Body of pancreas (tissue), 4 donors: ENCODE measurements around the gene CCDC91. TPM values are rescaled to one million over a fixed set of nuclear protein-coding genes. Genes with fewer than 3 reads are reported as not detected.
A peak's percentile ranks its signal among the peaks of the same experiment; 100 is the strongest.

ENCODE experiments used
- ATAC-seq: fragments of 150-250 bp; one replicate; pipeline ENCODE4 v1.9.1; 2016
- DNase-seq, 4 donors: peaks; one replicate each; pipeline ENCODE4 v3.0.0-alpha.2; 2019
- H3K27ac ChIP-seq, 4 donors: fragments of 200-600 bp; sonication (generic); 1 replicate in 3 of 4; 2 replicates in 1 of 4; pipeline versions ENCODE4 v1.5.1 to v1.6.1; 2016 to 2019; ENCODE audit warnings: mild to moderate bottlenecking in 1 of 4, mixed read lengths in 1 of 4, moderate library complexity in 1 of 4
- H3K27me3 ChIP-seq, 2 donors: fragments of 200-600 bp; sonication (generic); one replicate each; pipeline ENCODE4 v1.6.0; 2016; ENCODE audit warnings: mild to moderate bottlenecking in 1 of 2
- H3K36me3 ChIP-seq, 2 donors: fragments of 200-600 bp; sonication (generic); replicated peaks in 1 of 2; 2 replicates each; pipeline ENCODE4 v1.5.1; 2016; ENCODE audit warnings: low read depth in 2 of 2; ENCODE audit not compliant: insufficient read depth in 1 of 2
- H3K4me1 ChIP-seq: fragments of 200-600 bp; sonication (generic); one replicate; pipeline ENCODE4 v1.6.0; 2016
- H3K4me3 ChIP-seq, 2 donors: fragments of 200-600 bp; sonication (generic); 1 replicate in 1 of 2; 2 replicates in 1 of 2; pipeline ENCODE4 v1.5.1; 2016 to 2019
- H3K9me3 ChIP-seq, 3 donors: fragments of 200-600 bp; sonication (generic); 1 replicate in 2 of 3; 2 replicates in 1 of 3; pipeline ENCODE4 v1.5.1; 2016
- POLR2A ChIP-seq, 3 donors: fragments of 450-650 bp; IDR thresholded peaks; one replicate each; pipeline ENCODE4 v1.6.1; 2016; ENCODE audit warnings: antibody characterized with exemption in 3 of 3, mild to moderate bottlenecking in 2 of 3
- WGBS, 2 donors: methylation state at CpG; one replicate each; pipeline ENCODE4 v1.1.5; 2017; 5-methylcytosine and 5-hydroxymethylcytosine counted together
- intact Hi-C: fragments of 100-400 bp; cut with DNase I; formaldehyde crosslinking; loops from one replicate; pipeline ENCODE4 v1.15.1; 2023
- total RNA-seq, 2 donors: library from RNA; depleted of rRNA; stranded (reverse); fragments of >200 nt; gene quantifications; one replicate each; pipeline ENCODE4 v1.1.0, GENCODE V29; 2016
- TF ChIP-seq, protein P1 (sequence below), 7 experiments: fragments of 450-650 bp in 4 of 7; fragments of 200-600 bp in 3 of 7; sonication (generic) in 3 of 7; IDR thresholded peaks; one replicate each; pipeline ENCODE4 v1.5.1; 2016 to 2019; ENCODE audit warnings: antibody characterized with exemption in 7 of 7

CCDC91 gene
- total RNA-seq, 2 donors from 2014 or later, result 31.9 to 35.6 TPM

DNA sequence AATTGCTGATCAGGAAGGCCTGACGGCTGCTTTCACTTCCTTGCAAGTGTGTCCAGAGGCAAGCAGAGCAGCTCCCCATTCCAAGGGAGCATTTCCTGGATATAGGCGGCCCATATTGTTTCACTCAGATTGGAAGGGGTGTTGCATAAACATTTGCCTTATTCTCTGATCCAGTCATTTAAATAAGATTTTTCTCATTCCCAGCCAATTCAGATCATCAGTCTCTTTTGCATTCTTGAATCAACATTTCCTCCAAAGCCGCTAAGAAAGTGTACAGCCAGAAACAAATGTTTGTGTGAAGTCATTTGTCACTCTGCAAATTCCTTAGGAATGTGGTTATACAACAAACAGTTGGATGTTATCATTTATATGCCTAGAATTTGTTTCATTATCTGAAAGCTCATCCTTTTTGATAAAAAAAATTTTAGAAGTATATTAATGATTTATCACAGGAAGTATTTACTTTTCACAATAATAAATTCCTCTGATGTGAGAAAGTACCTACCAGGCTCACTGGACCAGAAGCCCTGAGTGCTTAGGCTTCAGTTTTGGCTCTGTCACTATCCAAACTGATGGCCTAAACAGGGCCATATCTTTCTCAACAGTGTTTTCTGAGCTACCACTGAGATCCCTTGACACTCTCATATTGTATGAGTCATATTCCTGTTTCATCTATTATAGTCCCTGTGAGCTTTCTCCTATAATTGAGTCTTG lies 379.6 kb downstream of the CCDC91 start:
- H3K4me3 ChIP-seq, result no peak overlapping the region
- H3K27me3 ChIP-seq, result no peaks in the 10 kb centered on the region
- no peaks in the 10 kb centered on the region for H3K9me3 ChIP-seq
- intact Hi-C loops, result no loop called here
- 65 to 70% methylated on average over 3 of the region's 3 CpGs for WGBS, 2 donors
- DNase-seq, result peak in 1 of 4 donors; percentile 30
- ATAC-seq, result peak; percentile 77
- TF ChIP-seq, protein P1, sequence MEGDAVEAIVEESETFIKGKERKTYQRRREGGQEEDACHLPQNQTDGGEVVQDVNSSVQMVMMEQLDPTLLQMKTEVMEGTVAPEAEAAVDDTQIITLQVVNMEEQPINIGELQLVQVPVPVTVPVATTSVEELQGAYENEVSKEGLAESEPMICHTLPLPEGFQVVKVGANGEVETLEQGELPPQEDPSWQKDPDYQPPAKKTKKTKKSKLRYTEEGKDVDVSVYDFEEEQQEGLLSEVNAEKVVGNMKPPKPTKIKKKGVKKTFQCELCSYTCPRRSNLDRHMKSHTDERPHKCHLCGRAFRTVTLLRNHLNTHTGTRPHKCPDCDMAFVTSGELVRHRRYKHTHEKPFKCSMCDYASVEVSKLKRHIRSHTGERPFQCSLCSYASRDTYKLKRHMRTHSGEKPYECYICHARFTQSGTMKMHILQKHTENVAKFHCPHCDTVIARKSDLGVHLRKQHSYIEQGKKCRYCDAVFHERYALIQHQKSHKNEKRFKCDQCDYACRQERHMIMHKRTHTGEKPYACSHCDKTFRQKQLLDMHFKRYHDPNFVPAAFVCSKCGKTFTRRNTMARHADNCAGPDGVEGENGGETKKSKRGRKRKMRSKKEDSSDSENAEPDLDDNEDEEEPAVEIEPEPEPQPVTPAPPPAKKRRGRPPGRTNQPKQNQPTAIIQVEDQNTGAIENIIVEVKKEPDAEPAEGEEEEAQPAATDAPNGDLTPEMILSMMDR (IDR thresholded peaks at IDR 0.05), result no peak
- no peak for TF ChIP-seq POLR2A (IDR thresholded peaks at IDR 0.05)
- no peaks in the 10 kb centered on the region for H3K36me3 ChIP-seq
- H3K4me1 ChIP-seq, result peaks cover 10% of the 10 kb centered on the region
- H3K27ac ChIP-seq, result peak overlapping the region; percentile 5 to 69 (median 60)

DNA sequence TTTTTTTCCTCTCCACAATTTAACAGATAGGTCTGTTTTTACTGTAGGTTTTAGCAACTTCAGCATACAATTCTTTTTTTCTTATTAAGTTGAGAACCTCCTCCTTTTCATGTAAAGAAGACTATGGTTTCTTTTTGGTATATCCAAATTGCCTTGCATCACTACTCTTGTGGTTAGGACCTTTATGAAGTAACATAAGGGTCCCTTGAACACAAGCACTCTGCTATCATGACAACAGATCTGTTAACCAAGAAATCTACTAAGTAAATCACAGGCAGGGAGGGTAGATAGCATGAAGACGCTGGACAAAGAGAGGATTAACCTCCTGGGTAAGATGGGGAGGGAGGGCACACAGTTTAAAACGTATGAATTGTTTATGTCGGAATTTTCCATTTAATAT lies 380.6 kb downstream of the CCDC91 start:
- ATAC-seq (no peak), DNase-seq (no peak)
- intact Hi-C loops, result no loop called here
- no peak for TF ChIP-seq POLR2A (IDR thresholded peaks at IDR 0.05)
- TF ChIP-seq, protein P1 (IDR thresholded peaks at IDR 0.05), result no peak
- Histone ChIP-seq H3K27me3 (no peaks in the 10 kb centered on the region), H3K36me3 (no peaks in the 10 kb centered on the region), H3K9me3 (no peaks in the 10 kb centered on the region), H3K4me3 (no peak overlapping the region), H3K4me1 (peaks cover 20% of the 10 kb centered on the region), H3K27ac (peak overlapping the region in 3 of 4 donors; percentile 47 to 67 (median 53))
- WGBS, 2 donors, result 72 to 94% methylated on average over 3 of the region's 3 CpGs

DNA sequence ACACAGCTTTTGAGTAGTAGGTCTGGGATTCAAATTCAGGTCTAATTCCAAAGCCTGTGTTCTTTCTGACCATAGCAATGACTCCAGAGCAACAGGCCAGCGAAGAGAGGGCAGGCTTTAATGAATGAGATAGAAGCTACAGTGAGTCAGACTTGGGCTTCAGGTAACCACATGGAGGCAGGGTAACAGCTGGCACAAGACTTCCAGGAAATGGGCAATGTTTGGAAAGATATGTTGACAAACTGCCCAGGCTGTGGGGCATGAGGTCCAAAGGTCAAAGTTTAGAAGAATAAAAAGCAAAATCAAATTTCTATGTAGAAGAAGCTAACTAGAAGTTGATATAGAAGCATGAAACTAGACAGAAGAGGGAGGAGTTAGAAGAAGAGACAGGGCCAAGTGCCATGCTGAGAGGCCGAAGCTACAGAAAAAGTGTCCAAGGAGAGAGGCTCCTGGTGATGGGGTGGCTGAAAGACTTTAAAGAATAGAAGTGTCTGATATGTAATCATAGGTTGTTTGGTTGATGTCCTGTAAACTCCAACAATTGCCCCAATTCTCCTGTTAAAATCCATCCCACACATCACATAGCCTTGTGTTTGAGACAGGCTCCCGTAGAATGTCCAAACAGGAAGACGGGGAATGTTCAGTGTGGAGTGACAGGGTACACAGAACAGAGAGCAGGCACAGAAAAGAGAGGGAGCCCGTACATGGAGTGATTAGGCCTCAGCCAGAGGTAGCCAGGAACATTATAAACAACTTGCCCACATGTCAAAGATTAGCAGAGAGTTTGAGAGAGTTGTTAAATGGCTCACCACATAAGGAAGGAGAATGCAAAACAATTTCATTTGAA lies 384.7 kb downstream of the CCDC91 start:
- ATAC-seq (peak; percentile 78), DNase-seq (peak; percentile 61 to 68 (median 66))
- 35 to 53% methylated on average over 5 of the region's 5 CpGs for WGBS, 2 donors
- Histone ChIP-seq H3K36me3 (no peaks in the 10 kb centered on the region), H3K4me1 (peaks cover 28% of the 10 kb centered on the region), H3K27me3 (no peaks in the 10 kb centered on the region), H3K4me3 (no peak overlapping the region), H3K27ac (peak overlapping the region; percentile 43 to 56 (median 50)), H3K9me3 (no peaks in the 10 kb centered on the region)
- intact Hi-C loops, result no loop called here
- TF ChIP-seq, protein P1 (IDR thresholded peaks at IDR 0.05), result no peak
- TF ChIP-seq POLR2A (IDR thresholded peaks at IDR 0.05), result no peak

DNA sequence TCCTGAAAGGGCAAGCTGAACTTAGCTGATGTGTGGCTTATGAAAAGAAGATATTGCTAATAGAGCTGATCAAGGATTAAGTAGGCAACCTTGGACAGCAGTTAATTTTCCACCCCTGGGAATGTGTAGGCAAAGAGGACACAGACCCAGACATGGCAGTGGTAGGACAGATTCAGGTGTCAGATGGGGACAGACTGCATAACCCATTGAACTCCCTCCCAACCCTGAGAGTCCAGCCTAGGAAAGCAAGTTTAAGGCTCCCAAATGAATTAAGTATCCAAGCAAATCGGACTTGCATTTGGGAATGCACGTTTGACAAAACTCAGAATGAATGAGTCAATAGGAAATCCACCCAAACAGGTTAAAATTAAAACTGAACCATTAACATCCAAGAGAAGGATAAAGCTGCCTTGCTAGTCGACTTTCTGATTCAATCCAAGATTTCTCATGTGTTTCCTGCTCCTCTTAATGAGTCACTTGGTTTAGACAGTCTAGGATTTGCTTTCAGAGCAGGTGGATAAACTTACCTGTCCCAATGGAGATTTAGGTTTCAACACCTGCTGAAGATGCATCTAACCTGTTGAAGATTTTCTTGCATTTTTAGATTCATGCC lies 385.4 kb downstream of the CCDC91 start:
- 58 to 62% methylated on average over 3 of the region's 3 CpGs for WGBS, 2 donors
- Histone ChIP-seq H3K9me3 (no peaks in the 10 kb centered on the region), H3K27me3 (no peaks in the 10 kb centered on the region), H3K27ac (peak overlapping the region; percentile 43 to 56 (median 50)), H3K4me1 (peaks cover 28% of the 10 kb centered on the region), H3K4me3 (no peak overlapping the region), H3K36me3 (no peaks in the 10 kb centered on the region)
- DNase-seq (no peak), ATAC-seq (no peak)
- TF ChIP-seq POLR2A (IDR thresholded peaks at IDR 0.05), result no peak
- TF ChIP-seq, protein P1 (IDR thresholded peaks at IDR 0.05), result no peak
- intact Hi-C loops, result no loop called here
